Vagina (tissue), 2 donors: ENCODE measurements around the gene CFAP68. TPM values are rescaled to one million over a fixed set of nuclear protein-coding genes. Genes with fewer than 3 reads are reported as not detected.

Experiments used
- DNase-seq, 2 donors: peaks; one replicate each; pipeline ENCODE4 v3.0.0-alpha.2; 2017; ENCODE audit errors: extremely low spot score in 2 of 2
- H3K27ac ChIP-seq: fragments of 200-600 bp; sonication (generic); one replicate; pipeline ENCODE4 v1.5.1; 2019
- H3K27me3 ChIP-seq: fragments of 200-600 bp; sonication (generic); one replicate; pipeline ENCODE4 v1.5.1; 2019
- H3K36me3 ChIP-seq, 2 donors: fragments of 200-600 bp; sonication (generic); one replicate each; pipeline ENCODE4 v1.5.1; 2017 to 2019
- H3K4me1 ChIP-seq: fragments of 200-600 bp; sonication (generic); one replicate; pipeline ENCODE4 v1.5.1; 2019
- H3K4me3 ChIP-seq, 2 donors: fragments of 200-600 bp; sonication (generic); 1 replicate in 1 of 2; 2 replicates in 1 of 2; pipeline ENCODE4 v1.5.1; 2016 to 2019
- H3K9me3 ChIP-seq: fragments of 200-600 bp; sonication (generic); one replicate; pipeline ENCODE4 v1.5.1; 2019
- POLR2A ChIP-seq, 2 donors: fragments of 450-650 bp; IDR thresholded peaks; one replicate each; pipeline ENCODE4 v1.6.1; 2017; ENCODE audit warnings: antibody characterized with exemption in 2 of 2, mild to moderate bottlenecking in 2 of 2, moderate library complexity in 2 of 2
- POLR2AphosphoS5 ChIP-seq, 2 donors: sonication (generic); formaldehyde crosslinking; IDR thresholded peaks; one replicate each; pipeline ENCODE4 v1.9.0; 2017; ENCODE audit warnings: antibody characterized with exemption in 2 of 2, mild to moderate bottlenecking in 2 of 2, low read depth in 1 of 2; ENCODE audit not compliant: insufficient read depth in 1 of 2
- intact Hi-C: fragments of 100-400 bp; cut with DNase I; formaldehyde crosslinking; loops from one replicate; pipeline ENCODE4 v1.15.1; 2023
- total RNA-seq: library from RNA; depleted of rRNA; stranded (reverse); fragments of >200 nt; gene quantifications from one replicate; pipeline ENCODE4 v1.2.3, GENCODE V29; 2016
- TF ChIP-seq, protein P1 (sequence below), 3 experiments: fragments of 450-650 bp in 2 of 3; fragments of 200-600 bp in 1 of 3; sonication (generic) in 1 of 3; IDR thresholded peaks; one replicate each; pipeline ENCODE4 v1.5.1; 2017 to 2019; ENCODE audit warnings: antibody characterized with exemption in 3 of 3, mild to moderate bottlenecking in 2 of 3, moderate library complexity in 2 of 3

The CFAP68 gene
- total RNA-seq, 1 donor from 2014 or later = 22.6 TPM

DNA sequence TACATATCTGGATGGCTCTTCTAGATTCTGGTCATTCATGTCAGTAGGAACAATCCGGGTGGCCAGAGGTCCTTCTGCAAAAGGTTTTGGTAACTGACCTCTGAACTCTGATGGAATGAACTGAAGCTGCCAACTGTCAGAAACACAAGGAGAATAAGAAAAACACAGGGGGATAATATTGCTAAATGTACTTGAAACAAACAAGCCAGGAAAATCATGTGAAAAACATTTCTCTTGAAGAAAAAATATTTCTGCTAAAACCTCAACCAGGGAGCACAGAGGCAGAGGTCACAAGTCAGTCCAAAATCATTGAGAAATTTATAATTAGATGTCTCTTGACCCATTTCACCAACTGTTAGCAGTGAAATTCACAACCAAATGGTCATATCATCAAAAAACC, 43.2 kb upstream of the CFAP68 start:
- Histone ChIP-seq H3K4me1 (no peaks in the 10 kb centered on the region), H3K27ac (no peak overlapping the region), H3K9me3 (no peaks in the 10 kb centered on the region), H3K4me3 (no peak overlapping the region), H3K36me3 (peaks cover 0 to 13% of the 10 kb centered on the region in 2 donors), H3K27me3 (no peaks in the 10 kb centered on the region)
- DNase-seq = no peak
- TF ChIP-seq, protein P1, sequence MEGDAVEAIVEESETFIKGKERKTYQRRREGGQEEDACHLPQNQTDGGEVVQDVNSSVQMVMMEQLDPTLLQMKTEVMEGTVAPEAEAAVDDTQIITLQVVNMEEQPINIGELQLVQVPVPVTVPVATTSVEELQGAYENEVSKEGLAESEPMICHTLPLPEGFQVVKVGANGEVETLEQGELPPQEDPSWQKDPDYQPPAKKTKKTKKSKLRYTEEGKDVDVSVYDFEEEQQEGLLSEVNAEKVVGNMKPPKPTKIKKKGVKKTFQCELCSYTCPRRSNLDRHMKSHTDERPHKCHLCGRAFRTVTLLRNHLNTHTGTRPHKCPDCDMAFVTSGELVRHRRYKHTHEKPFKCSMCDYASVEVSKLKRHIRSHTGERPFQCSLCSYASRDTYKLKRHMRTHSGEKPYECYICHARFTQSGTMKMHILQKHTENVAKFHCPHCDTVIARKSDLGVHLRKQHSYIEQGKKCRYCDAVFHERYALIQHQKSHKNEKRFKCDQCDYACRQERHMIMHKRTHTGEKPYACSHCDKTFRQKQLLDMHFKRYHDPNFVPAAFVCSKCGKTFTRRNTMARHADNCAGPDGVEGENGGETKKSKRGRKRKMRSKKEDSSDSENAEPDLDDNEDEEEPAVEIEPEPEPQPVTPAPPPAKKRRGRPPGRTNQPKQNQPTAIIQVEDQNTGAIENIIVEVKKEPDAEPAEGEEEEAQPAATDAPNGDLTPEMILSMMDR (IDR thresholded peaks at IDR 0.05) = no peak
- TF ChIP-seq POLR2AphosphoS5 (IDR thresholded peaks at IDR 0.05; ENCODE audit: insufficient read depth in 1 of 2, low read depth in 1 of 2) (no peak), POLR2A (IDR thresholded peaks at IDR 0.05) (no peak)
- intact Hi-C loops = loop anchor here (5.0 kb wide), 1 partner anchor 1689 kb away; no protein-coding TSS in a partner anchor

DNA sequence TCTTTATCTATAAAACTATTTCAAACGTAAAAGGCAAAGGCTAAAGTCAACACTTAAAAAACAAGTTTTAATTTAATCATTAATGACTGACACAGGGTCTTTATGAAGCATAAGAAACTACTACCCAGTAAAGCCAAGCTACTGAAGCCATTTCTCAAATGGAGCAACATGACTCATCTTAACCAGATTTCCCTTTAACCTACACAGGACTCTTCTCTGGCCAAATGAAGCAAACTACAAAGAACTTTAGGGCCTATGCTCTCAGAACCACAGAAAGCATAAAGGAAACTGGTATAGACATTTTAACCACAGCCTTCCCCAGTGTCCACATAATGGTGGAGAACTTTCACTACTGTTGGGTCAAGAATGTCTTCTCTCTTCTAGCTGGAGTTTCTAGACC, 42.6 kb upstream of the CFAP68 start:
- no peak overlapping the region for H3K27ac ChIP-seq

DNA sequence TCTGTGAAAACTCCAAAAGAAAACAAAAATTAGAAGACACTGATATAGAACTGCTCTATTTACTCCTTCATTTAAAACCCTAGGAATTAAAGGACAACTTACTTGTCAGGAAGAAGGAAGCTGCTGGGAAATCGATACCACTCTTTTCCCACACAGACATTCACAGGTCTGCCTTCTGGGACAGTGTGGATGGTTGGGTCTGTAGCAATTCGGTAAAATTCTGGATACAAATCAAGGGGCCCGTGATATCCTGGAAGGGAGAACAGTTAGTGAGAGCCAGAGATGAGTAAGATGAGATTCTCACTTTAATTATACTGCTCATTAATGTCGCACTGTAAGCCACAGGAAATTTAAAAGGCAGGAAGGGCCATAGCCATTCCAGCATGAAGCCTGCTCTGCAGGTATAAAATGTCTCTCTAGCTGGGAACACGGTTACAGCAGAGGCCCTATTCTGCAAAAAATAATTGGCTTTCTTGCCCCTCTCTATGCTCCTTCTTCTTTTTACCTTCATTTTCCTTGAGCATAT, 41.9 kb upstream of the CFAP68 start:
- intact Hi-C loops = loop anchor here (5.0 kb wide), 1 partner anchor 1690 kb away; no protein-coding TSS in a partner anchor
- Histone ChIP-seq H3K4me3 (no peak overlapping the region), H3K4me1 (no peaks in the 10 kb centered on the region), H3K9me3 (no peaks in the 10 kb centered on the region), H3K27me3 (no peaks in the 10 kb centered on the region), H3K27ac (no peak overlapping the region), H3K36me3 (peaks cover 0 to 5% of the 10 kb centered on the region in 2 donors)
- TF ChIP-seq, protein P1 (IDR thresholded peaks at IDR 0.05) = no peak
- no peak for DNase-seq

More for the DNA sequence above, 42.6 kb upstream of the CFAP68 start:
- TF ChIP-seq POLR2A (IDR thresholded peaks at IDR 0.05) (no peak), POLR2AphosphoS5 (IDR thresholded peaks at IDR 0.05; ENCODE audit: insufficient read depth in 1 of 2, low read depth in 1 of 2) (no peak)
- TF ChIP-seq, protein P1 (IDR thresholded peaks at IDR 0.05) = no peak
- no peaks in the 10 kb centered on the region for H3K27me3 ChIP-seq
- intact Hi-C loops = loop anchor here (5.0 kb wide), 1 partner anchor 1689 kb away; no protein-coding TSS in a partner anchor
- no peaks in the 10 kb centered on the region for H3K9me3 ChIP-seq
- no peak overlapping the region for H3K4me3 ChIP-seq
- DNase-seq = no peak
- no peaks in the 10 kb centered on the region for H3K4me1 ChIP-seq
- H3K36me3 ChIP-seq = peaks cover 0 to 10% of the 10 kb centered on the region in 2 donors

DNA sequence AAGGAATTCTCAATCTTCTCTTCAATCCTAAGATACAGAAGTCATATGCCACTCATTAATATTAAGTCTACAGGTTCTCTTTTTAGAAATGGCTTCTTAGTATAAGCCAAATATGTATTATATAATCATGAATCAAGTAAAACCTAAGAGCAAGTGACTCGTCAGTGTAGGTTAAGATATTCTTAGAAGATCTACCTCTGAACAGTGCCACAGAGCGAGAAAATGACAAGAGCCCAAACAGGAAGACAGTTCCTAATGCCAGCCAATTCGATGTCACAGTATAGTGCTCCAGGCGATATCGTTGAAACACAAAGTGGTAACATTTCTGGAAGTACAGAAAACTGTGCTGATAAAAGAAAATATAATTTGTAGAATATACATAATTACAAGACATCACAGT, 41.3 kb upstream of the CFAP68 start:
- intact Hi-C loops = loop anchor here (5.0 kb wide), 1 partner anchor 1691 kb away; no protein-coding TSS in a partner anchor
- Histone ChIP-seq H3K9me3 (no peaks in the 10 kb centered on the region), H3K27me3 (no peaks in the 10 kb centered on the region), H3K36me3 (peaks cover 0 to 5% of the 10 kb centered on the region in 2 donors), H3K4me3 (no peak overlapping the region), H3K27ac (no peak overlapping the region), H3K4me1 (no peaks in the 10 kb centered on the region)
- TF ChIP-seq, protein P1 (IDR thresholded peaks at IDR 0.05) = no peak
- TF ChIP-seq POLR2AphosphoS5 (IDR thresholded peaks at IDR 0.05; ENCODE audit: insufficient read depth in 1 of 2, low read depth in 1 of 2) = no peak
- no peak for TF ChIP-seq POLR2A (IDR thresholded peaks at IDR 0.05)
- DNase-seq = no peak

DNA sequence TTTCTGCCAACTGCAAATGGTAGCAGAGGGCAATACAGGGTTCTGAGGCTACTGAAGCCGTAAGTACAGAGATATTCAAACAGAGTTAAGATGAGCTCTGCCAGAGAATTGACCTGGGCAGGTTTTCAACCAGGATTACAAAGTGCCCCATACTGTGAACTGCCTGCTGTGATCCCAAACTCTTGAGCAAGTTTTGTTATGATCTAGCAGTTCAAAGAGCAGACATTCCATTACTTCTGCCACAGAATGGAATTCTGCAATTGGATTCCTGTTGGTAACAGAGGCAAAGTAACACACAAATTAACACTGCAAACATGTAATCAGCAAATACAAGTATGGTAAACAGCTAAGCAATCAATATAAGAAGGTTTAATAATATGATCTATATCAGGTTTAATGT, 39.2 kb upstream of the CFAP68 start:
- no peak for DNase-seq
- H3K27ac ChIP-seq = no peak overlapping the region
- peaks cover 0 to 10% of the 10 kb centered on the region in 2 donors for H3K36me3 ChIP-seq
- no peaks in the 10 kb centered on the region for H3K4me1 ChIP-seq
- H3K9me3 ChIP-seq = no peaks in the 10 kb centered on the region
- no peaks in the 10 kb centered on the region for H3K27me3 ChIP-seq
- intact Hi-C loops = loop anchor here (5.0 kb wide), 3 partner anchors 63 to 258 kb away; partner anchors contain the start of gene SIK2
- TF ChIP-seq POLR2A (IDR thresholded peaks at IDR 0.05) (no peak), POLR2AphosphoS5 (IDR thresholded peaks at IDR 0.05; ENCODE audit: insufficient read depth in 1 of 2, low read depth in 1 of 2) (no peak)
- TF ChIP-seq, protein P1 (IDR thresholded peaks at IDR 0.05) = no peak
- H3K4me3 ChIP-seq = no peak overlapping the region
